ENCODE data around the gene MEIOC. TPM values are rescaled to one million over a fixed set of nuclear protein-coding genes. Genes with fewer than 3 reads are reported as not detected.

Gene MEIOC
- total and polyA plus RNA-seq, 9 of the 15 experiments (the other 6 are each of a cell fraction or from before 2014, with no cell fraction given), result 0.04 to 0.23 (median 0.06) TPM; not detected in 5

- TF ChIP-seq, protein P1, sequence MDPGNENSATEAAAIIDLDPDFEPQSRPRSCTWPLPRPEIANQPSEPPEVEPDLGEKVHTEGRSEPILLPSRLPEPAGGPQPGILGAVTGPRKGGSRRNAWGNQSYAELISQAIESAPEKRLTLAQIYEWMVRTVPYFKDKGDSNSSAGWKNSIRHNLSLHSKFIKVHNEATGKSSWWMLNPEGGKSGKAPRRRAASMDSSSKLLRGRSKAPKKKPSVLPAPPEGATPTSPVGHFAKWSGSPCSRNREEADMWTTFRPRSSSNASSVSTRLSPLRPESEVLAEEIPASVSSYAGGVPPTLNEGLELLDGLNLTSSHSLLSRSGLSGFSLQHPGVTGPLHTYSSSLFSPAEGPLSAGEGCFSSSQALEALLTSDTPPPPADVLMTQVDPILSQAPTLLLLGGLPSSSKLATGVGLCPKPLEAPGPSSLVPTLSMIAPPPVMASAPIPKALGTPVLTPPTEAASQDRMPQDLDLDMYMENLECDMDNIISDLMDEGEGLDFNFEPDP (CRISPR knock-in tag; IDR thresholded peaks at IDR 0.05), result no peak
- TF ChIP-seq ELF2 (CRISPR knock-in tag; IDR thresholded peaks at IDR 0.05), result 0 out of 2 replicates have a peak, but pooled peaks have one; percentile 57
- peak; percentile 100 for TF ChIP-seq CXXC5 (CRISPR knock-in tag; IDR thresholded peaks at IDR 0.05)
- TF ChIP-seq, protein P2, sequence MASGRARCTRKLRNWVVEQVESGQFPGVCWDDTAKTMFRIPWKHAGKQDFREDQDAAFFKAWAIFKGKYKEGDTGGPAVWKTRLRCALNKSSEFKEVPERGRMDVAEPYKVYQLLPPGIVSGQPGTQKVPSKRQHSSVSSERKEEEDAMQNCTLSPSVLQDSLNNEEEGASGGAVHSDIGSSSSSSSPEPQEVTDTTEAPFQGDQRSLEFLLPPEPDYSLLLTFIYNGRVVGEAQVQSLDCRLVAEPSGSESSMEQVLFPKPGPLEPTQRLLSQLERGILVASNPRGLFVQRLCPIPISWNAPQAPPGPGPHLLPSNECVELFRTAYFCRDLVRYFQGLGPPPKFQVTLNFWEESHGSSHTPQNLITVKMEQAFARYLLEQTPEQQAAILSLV (tag; IDR thresholded peaks at IDR 0.05), result no peak
- TF ChIP-seq, protein P3, sequence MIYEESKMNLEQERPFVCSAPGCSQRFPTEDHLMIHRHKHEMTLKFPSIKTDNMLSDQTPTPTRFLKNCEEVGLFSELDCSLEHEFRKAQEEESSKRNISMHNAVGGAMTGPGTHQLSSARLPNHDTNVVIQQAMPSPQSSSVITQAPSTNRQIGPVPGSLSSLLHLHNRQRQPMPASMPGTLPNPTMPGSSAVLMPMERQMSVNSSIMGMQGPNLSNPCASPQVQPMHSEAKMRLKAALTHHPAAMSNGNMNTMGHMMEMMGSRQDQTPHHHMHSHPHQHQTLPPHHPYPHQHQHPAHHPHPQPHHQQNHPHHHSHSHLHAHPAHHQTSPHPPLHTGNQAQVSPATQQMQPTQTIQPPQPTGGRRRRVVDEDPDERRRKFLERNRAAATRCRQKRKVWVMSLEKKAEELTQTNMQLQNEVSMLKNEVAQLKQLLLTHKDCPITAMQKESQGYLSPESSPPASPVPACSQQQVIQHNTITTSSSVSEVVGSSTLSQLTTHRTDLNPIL (CRISPR knock-in tag; IDR thresholded peaks at IDR 0.05), result no peak
- no peak for TF ChIP-seq ZNF184 (CRISPR knock-in tag; IDR thresholded peaks at IDR 0.05)
- TF ChIP-seq TEAD1 (CRISPR knock-in tag; IDR thresholded peaks at IDR 0.05), result peak in 1 of 2 experiments; percentile 40; a peak in 1 of 4 replicates
- TF ChIP-seq NCOA1 (IDR thresholded peaks at IDR 0.05; ENCODE audit: low read depth), result no peak; the same call in 1 of the 2 replicates
- TF ChIP-seq NELFE (IDR thresholded peaks at IDR 0.05; ENCODE audit: insufficient read depth, insufficient read length), result no peak
- TF ChIP-seq ETS1 (conservative IDR thresholded peaks at IDR 0.05; ENCODE audit: control insufficient read depth, low read depth, low read length), result peak; percentile 61; the same call in 1 of the 2 replicates
- no peak for TF ChIP-seq ZNF644 (tag; IDR thresholded peaks at IDR 0.05; ENCODE audit: low read depth)
- no peak for TF ChIP-seq MTF1 (CRISPR knock-in tag; IDR thresholded peaks at IDR 0.05; ENCODE audit: borderline replicate concordance)
- no peak for TF ChIP-seq SRSF7 (optimal IDR thresholded peaks at IDR 0.05; ENCODE audit: low read depth, low read length)
- no peak for TF ChIP-seq DPF2 (IDR thresholded peaks at IDR 0.05)
- TF ChIP-seq, protein P4, sequence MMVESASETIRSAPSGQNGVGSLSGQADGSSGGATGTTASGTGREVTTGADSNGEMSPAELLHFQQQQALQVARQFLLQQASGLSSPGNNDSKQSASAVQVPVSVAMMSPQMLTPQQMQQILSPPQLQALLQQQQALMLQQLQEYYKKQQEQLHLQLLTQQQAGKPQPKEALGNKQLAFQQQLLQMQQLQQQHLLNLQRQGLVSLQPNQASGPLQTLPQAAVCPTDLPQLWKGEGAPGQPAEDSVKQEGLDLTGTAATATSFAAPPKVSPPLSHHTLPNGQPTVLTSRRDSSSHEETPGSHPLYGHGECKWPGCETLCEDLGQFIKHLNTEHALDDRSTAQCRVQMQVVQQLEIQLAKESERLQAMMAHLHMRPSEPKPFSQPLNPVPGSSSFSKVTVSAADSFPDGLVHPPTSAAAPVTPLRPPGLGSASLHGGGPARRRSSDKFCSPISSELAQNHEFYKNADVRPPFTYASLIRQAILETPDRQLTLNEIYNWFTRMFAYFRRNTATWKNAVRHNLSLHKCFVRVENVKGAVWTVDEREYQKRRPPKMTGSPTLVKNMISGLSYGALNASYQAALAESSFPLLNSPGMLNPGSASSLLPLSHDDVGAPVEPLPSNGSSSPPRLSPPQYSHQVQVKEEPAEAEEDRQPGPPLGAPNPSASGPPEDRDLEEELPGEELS (CRISPR knock-in tag; IDR thresholded peaks at IDR 0.05; ENCODE audit: borderline replicate concordance), result 0 out of 2 replicates have a peak, but pooled peaks have one; percentile 80
- no peak for TF ChIP-seq ZNF431 (CRISPR knock-in tag; IDR thresholded peaks at IDR 0.05)
- no peak for TF ChIP-seq GTF2A2 (tag; IDR thresholded peaks at IDR 0.05)
- 0 out of 2 replicates have a peak, but pooled peaks have one; percentile 1 for TF ChIP-seq NFATC3 (IDR thresholded peaks at IDR 0.05)
Observed at GRCh38 chr17:44708401-44709263, 52.4 kb downstream of the MEIOC start, which contains the start of gene DBF4B (continued).

Data from K562 (cell line).